ENCODE data around the gene UBE2R2.

DNA sequence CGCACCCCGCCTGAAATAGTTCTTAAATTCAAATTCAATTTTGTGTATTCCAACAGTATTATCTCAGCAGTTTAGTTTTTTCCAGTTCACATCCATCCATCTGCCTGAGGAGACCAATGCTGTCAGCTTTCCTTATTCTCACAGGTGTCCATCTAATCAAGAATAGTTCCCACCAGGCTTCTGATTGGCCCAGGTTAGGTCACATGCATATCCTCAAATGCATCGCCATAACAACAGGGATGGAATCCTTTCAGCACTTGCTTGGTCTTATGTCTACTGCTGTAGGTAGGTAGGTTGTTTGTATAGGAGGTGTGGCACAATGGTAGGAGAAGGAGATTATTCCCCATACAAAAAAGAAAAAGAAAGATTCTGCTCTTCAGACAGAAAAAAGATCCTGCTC is 91.2 kb downstream of the UBE2R2 start:
- TF ChIP-seq EZH2 (IDR thresholded peaks at IDR 0.05; ENCODE audit: borderline replicate concordance, low read depth, low read length, severe bottlenecking), result no peak
- TF ChIP-seq, protein P1, sequence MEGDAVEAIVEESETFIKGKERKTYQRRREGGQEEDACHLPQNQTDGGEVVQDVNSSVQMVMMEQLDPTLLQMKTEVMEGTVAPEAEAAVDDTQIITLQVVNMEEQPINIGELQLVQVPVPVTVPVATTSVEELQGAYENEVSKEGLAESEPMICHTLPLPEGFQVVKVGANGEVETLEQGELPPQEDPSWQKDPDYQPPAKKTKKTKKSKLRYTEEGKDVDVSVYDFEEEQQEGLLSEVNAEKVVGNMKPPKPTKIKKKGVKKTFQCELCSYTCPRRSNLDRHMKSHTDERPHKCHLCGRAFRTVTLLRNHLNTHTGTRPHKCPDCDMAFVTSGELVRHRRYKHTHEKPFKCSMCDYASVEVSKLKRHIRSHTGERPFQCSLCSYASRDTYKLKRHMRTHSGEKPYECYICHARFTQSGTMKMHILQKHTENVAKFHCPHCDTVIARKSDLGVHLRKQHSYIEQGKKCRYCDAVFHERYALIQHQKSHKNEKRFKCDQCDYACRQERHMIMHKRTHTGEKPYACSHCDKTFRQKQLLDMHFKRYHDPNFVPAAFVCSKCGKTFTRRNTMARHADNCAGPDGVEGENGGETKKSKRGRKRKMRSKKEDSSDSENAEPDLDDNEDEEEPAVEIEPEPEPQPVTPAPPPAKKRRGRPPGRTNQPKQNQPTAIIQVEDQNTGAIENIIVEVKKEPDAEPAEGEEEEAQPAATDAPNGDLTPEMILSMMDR (IDR thresholded peaks at IDR 0.05; ENCODE audit: extremely low read depth in 1 of 2, insufficient read depth in 1 of 2, low read depth in 1 of 2, low read length in 2 of 2), result no peak
- TF ChIP-seq POLR2AphosphoS5 (IDR thresholded peaks at IDR 0.05; ENCODE audit: insufficient read depth, low read depth, low read length), result no peak
